Type B pancreatic cell (in vitro differentiated cells): Measurements from ENCODE around the gene NUDT4. TPM values are rescaled to one million over a fixed set of nuclear protein-coding genes. Genes with fewer than 3 reads are reported as not detected.

Experiments used
- DNase-seq: peaks from one replicate; pipeline ENCODE4 v3.0.0; 2021; ENCODE audit warnings: mixed read lengths; ENCODE audit not compliant: unreplicated experiment; ENCODE audit errors: extremely low spot score
- H3K27ac Mint-ChIP-seq: 2 replicates; pipeline ENCODE4 v1.8.0; 2021; ENCODE audit warnings: mild to moderate bottlenecking, mixed read lengths
- H3K27me3 Mint-ChIP-seq: 2 replicates; pipeline ENCODE4 v1.8.0; 2021; ENCODE audit warnings: mixed read lengths
- H3K36me3 Mint-ChIP-seq: 2 replicates; pipeline ENCODE4 v1.8.0; 2021; ENCODE audit warnings: mixed read lengths
- H3K4me1 Mint-ChIP-seq: one replicate; pipeline ENCODE4 v1.8.0; 2021; ENCODE audit warnings: mixed read lengths; ENCODE audit not compliant: unreplicated experiment
- H3K4me3 Mint-ChIP-seq: 2 replicates; pipeline ENCODE4 v1.8.0; 2021; ENCODE audit warnings: mild to moderate bottlenecking, mixed read lengths
- H3K9me3 Mint-ChIP-seq: 2 replicates; pipeline ENCODE4 v1.8.0; 2021; ENCODE audit warnings: mixed read lengths
- total RNA-seq: library from RNA; stranded (reverse); gene quantifications from 2 replicates; pipeline ENCODE4 v1.2.1, GENCODE V29; 2021; ENCODE audit warnings: low replicate concordance
- TF ChIP-seq, protein P1 (sequence below): fragments of 200-600 bp; sonication (generic); conservative IDR thresholded peaks from 2 replicates; pipeline ENCODE4 v1.5.0; 2021; ENCODE audit warnings: antibody characterized with exemption, mild to moderate bottlenecking

The NUDT4 gene
- total RNA-seq, 1 donor from 2014 or later: 89.8 TPM

DNA sequence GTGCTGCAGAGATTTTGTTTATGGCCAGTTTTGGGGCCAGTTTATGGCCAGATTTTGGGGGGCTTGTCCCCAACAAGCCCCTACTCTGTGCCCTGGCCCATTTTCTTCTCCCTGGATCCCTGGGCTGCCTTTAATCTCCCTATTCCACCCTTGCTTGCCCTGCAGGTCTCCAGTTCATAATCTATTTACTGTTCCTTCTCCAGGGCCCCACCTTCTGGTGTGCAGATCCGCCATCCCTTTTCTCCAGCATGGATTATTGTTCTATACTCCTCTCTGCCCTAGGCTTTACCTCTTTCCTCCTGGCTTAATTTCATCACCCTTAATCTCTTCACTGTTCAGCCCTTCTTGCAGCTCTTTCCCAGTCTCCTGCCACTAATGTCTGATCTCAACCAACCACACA is 26.0 kb upstream of the NUDT4 start:
- H3K4me1 Mint-ChIP-seq: peaks cover 6% of the 10 kb centered on the region
- peak overlapping the region; percentile 66 for H3K27ac Mint-ChIP-seq
- no peak overlapping the region for H3K4me3 Mint-ChIP-seq
- TF ChIP-seq, protein P1, sequence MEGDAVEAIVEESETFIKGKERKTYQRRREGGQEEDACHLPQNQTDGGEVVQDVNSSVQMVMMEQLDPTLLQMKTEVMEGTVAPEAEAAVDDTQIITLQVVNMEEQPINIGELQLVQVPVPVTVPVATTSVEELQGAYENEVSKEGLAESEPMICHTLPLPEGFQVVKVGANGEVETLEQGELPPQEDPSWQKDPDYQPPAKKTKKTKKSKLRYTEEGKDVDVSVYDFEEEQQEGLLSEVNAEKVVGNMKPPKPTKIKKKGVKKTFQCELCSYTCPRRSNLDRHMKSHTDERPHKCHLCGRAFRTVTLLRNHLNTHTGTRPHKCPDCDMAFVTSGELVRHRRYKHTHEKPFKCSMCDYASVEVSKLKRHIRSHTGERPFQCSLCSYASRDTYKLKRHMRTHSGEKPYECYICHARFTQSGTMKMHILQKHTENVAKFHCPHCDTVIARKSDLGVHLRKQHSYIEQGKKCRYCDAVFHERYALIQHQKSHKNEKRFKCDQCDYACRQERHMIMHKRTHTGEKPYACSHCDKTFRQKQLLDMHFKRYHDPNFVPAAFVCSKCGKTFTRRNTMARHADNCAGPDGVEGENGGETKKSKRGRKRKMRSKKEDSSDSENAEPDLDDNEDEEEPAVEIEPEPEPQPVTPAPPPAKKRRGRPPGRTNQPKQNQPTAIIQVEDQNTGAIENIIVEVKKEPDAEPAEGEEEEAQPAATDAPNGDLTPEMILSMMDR: no peak
- no peaks in the 10 kb centered on the region for H3K9me3 Mint-ChIP-seq
- H3K36me3 Mint-ChIP-seq: no peaks in the 10 kb centered on the region
- no peaks in the 10 kb centered on the region for H3K27me3 Mint-ChIP-seq
- DNase-seq: no peak

DNA sequence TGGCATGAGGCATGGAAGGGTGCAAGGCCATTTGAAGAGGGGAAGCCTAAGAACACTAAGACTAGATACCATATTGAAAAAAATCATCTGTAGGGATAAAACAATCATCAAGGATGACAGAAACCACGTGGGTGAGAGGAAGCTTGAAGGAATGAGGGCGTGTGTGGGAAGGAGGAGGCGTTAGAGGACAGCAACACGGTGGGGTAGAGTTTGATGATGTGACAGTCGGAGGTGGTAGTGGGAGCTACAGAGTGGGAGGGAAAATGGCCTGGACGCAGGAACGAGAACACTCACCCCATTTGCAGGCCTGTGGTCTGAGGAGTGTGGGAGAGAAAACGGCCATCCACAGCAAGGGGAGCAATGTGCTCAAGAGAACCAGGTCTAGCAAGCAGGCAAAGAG is 25.4 kb upstream of the NUDT4 start:
- H3K9me3 Mint-ChIP-seq: no peaks in the 10 kb centered on the region
- no peaks in the 10 kb centered on the region for H3K4me1 Mint-ChIP-seq
- TF ChIP-seq, protein P1: no peak
- no peaks in the 10 kb centered on the region for H3K27me3 Mint-ChIP-seq
- no peak overlapping the region for H3K4me3 Mint-ChIP-seq
- DNase-seq: no peak
- H3K36me3 Mint-ChIP-seq: no peaks in the 10 kb centered on the region
- peak overlapping the region; percentile 66 for H3K27ac Mint-ChIP-seq

DNA sequence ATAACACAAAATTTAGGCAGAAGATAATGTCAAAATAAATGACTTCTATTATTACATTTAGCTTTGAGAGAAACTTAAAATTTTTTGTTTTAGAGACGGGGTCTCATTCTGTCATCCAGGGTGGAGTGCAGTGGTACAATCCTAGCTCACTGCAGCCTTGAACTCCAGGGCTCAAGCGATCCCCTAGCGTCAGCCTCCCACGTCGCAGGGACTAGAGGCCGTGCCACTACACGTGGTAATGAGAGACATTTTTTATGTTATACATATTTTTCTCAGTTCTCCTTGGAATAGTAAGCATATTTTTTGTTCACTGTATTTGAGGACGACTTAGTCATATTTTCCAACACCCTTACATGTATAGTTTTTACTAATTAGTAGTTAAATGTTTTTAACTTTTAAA is 21.5 kb upstream of the NUDT4 start:
- Mint-ChIP-seq H3K9me3 (no peaks in the 10 kb centered on the region), H3K36me3 (no peaks in the 10 kb centered on the region), H3K4me3 (no peak overlapping the region), H3K27ac (no peak overlapping the region), H3K27me3 (no peaks in the 10 kb centered on the region), H3K4me1 (no peaks in the 10 kb centered on the region)
- TF ChIP-seq, protein P1: no peak
- DNase-seq: no peak

DNA sequence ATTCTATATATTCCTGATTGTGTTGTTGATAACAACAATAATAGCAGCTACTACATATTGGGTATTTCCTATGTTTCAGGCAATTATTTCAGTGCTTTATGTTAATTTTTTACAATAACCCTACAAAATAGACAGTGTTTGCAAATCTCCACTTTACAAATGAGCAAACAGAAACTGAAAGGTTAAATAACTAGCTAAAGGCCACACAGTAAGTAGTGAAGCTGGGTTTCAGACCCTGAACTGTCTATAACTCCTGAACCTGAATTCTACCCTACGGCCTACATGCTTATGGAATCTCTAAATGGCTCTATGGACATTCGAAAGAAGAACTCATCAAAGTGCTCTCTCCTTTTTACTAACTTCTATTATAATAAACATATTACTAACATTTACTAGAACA is 19.7 kb upstream of the NUDT4 start:
- Mint-ChIP-seq H3K4me1 (no peaks in the 10 kb centered on the region), H3K27me3 (no peaks in the 10 kb centered on the region), H3K27ac (no peak overlapping the region), H3K36me3 (no peaks in the 10 kb centered on the region), H3K4me3 (no peak overlapping the region), H3K9me3 (no peaks in the 10 kb centered on the region)
- TF ChIP-seq, protein P1: no peak
- no peak for DNase-seq

DNA sequence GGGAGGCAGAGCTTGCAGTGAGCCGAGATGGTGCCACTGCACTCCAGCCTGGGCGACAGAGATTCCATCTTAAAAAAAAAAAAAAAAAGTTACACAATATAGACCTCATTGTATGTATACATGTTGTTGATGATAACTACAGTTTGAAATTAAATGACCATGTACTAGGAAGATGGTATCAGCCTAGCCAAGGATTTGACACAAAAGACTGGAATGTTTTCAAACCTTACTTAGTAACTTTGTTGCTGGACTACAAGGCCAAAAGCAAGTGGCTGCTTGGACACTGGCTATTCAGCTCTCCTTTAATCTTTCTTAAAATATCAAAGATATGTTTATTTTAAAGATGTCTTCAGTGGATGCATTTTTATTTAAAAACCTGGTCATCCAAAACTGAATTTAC is 18.9 kb upstream of the NUDT4 start:
- Mint-ChIP-seq H3K27ac (no peak overlapping the region), H3K4me1 (no peaks in the 10 kb centered on the region), H3K36me3 (no peaks in the 10 kb centered on the region), H3K27me3 (no peaks in the 10 kb centered on the region), H3K9me3 (no peaks in the 10 kb centered on the region), H3K4me3 (no peak overlapping the region)
- DNase-seq: no peak
- TF ChIP-seq, protein P1: no peak

DNA sequence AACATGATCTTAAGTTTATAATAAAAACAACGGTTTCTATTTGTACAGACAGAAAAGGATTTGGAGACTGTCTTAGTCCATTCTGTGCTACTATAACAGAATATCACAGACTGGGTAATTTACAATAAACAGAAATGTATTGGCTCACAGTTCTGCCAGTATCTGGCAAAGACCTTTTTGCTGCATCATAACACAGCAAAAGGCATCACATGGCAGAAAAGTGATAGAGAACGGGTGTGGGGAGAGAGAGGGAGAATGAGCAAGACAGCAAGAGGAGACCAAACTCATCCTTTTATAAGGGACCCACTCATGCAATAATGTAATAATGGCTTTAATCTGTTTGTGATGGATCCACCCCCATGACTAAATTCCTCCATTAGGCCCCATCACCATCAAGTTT is 17.0 kb upstream of the NUDT4 start:
- no peak overlapping the region for H3K27ac Mint-ChIP-seq
- no peaks in the 10 kb centered on the region for H3K9me3 Mint-ChIP-seq
- no peak for DNase-seq
- no peaks in the 10 kb centered on the region for H3K36me3 Mint-ChIP-seq
- H3K4me1 Mint-ChIP-seq: no peaks in the 10 kb centered on the region
- no peak overlapping the region for H3K4me3 Mint-ChIP-seq
- no peaks in the 10 kb centered on the region for H3K27me3 Mint-ChIP-seq
- TF ChIP-seq, protein P1: no peak
